ENCODE results near the gene LAMTOR4. TPM values are rescaled to one million over a fixed set of nuclear protein-coding genes. Genes with fewer than 3 reads are reported as not detected.
"Not testable (repeated sequence)": the region's sequence is repeated elsewhere in the genome, so short reads cannot be mapped to it uniquely, and the experiment has no call there.

Gene LAMTOR4
- total RNA-seq, 2 donors from 2014 or later: 147 to 153 TPM

DNA sequence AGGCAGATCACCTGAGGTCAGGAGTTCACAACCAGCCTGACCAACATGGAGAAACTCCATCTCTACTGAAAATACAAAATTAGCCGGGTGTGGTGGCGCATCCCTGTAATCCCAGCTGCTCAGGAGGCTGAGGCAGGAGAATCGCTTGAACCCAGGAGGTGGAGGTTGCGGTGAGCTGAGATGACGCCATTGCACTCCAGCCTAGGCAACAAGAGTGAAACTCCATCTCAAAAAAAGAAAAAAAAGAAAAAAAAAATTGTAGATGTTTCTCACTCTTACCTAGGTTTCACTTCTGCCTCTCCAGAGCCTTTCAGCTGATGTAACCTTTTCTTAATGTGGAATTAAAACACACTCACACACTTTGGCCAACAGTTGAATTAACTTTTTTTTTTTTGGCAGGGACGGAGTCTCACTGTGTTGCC is 47.2 kb downstream of the LAMTOR4 start:
- not testable (repeated sequence) for ATAC-seq; DNase-seq (ENCODE audit: low spot score in 2 of 2); H3K9me3 Mint-ChIP-seq; H3K36me3 Mint-ChIP-seq
- H3K27ac Mint-ChIP-seq: peak overlapping the region in 1 of 2 donors; percentile 55

DNA sequence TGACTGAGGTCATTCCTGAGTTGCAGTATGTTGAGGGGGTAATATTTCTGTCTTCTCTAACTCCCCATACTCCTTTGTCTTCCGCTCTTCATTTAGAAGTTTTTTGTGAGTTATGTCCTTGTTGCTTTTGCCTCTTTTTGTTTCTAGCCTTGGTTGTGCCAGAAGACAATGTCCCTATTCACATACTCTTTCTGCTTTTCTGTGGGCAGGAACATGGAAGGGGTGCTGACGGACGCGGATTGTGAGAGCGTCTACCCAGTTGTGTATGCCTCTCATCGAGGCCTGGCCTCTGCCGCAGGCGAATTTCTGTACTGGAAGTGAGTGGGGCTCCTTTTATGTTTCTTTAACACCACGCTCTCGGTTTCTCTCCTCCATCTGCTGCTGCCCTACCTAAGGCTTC is 49.5 kb downstream of the LAMTOR4 start:
- DNase-seq (ENCODE audit: low spot score in 2 of 2): no peak
- peak overlapping the region in 1 of 2 donors; percentile 68 for H3K27ac Mint-ChIP-seq
- H3K9me3 Mint-ChIP-seq: no peaks in the 10 kb centered on the region
- no peak for ATAC-seq
- H3K36me3 Mint-ChIP-seq: no peaks in the 10 kb centered on the region

DNA sequence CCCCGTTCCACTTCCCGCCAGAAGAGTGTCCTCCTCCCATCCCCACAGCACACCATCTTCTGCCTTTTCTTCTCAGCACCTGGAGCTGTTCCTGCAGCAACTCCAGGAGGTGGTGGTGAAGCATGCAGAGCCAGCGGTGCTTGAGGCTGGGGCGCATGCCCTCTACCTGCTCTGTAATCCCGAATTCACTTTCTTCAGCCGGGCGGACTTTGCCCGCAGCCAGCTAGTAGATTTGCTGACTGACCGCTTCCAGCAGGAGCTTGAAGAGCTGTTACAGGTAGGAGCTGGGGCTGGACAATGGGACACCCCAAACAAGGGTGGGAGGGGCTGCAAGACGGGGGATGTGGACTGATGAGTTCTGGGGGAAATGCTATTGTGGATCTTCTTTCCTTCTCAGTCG is 52.0 kb downstream of the LAMTOR4 start:
- H3K36me3 Mint-ChIP-seq: no peaks in the 10 kb centered on the region
- ATAC-seq (no peak), DNase-seq (ENCODE audit: low spot score in 2 of 2) (no peak)
- H3K9me3 Mint-ChIP-seq: no peaks in the 10 kb centered on the region
- H3K27ac Mint-ChIP-seq: no peak overlapping the region

Other genes starting within 250 kb of the LAMTOR4 start
- 10 to 100 TPM; 25.8 to 28.3 TPM for gene TRIM4, start 229.4 kb upstream of the LAMTOR4 start, total RNA-seq
- under 1 TPM; 0.68 to 0.89 TPM for gene GJC3, start 219.3 kb upstream of the LAMTOR4 start, total RNA-seq
- under 1 TPM in 1 of 2 donors, not detected in 1; 0.43 TPM for gene AZGP1, start 172.9 kb upstream of the LAMTOR4 start, total RNA-seq
- 10 to 100 TPM; 52.2 to 67.1 TPM for gene ZKSCAN1, start 133.3 kb upstream of the LAMTOR4 start, total RNA-seq
- 1 to 10 TPM; 3.8 to 7.1 TPM for gene ZSCAN21, start 99.1 kb upstream of the LAMTOR4 start, total RNA-seq
- 10 to 100 TPM; 13.8 to 16.2 TPM for gene ZNF3, start 67.2 kb upstream of the LAMTOR4 start, total RNA-seq
- gene COPS6, start 59.9 kb upstream of the LAMTOR4 start, total RNA-seq: 100 to 1,000 TPM in 1 of 2 donors, 10 to 100 TPM in 1; 84.6 to 107 TPM
- gene MCM7, start 47.5 kb upstream of the LAMTOR4 start, total RNA-seq: 100 to 1,000 TPM; 291 to 375 TPM
- 10 to 100 TPM in 1 of 2 donors, 1 to 10 TPM in 1; 8.4 to 13.6 TPM for gene AP4M1, start 47.3 kb upstream of the LAMTOR4 start, total RNA-seq
- gene TAF6, start 29.6 kb upstream of the LAMTOR4 start, total RNA-seq: 10 to 100 TPM; 52.7 to 57.6 TPM
- gene CNPY4, start 29.3 kb upstream of the LAMTOR4 start, total RNA-seq: 10 to 100 TPM; 16.4 to 20.9 TPM
- 1 to 10 TPM; 2.6 to 5.6 TPM for gene MBLAC1, start 22.0 kb upstream of the LAMTOR4 start, total RNA-seq
- gene TRAPPC14, start 9.8 kb downstream of the LAMTOR4 start, total RNA-seq: 10 to 100 TPM; 17.1 to 32.8 TPM
- 10 to 100 TPM in 1 of 2 donors, 1 to 10 TPM in 1; 7.7 to 12.5 TPM for gene GAL3ST4, start 19.7 kb downstream of the LAMTOR4 start, total RNA-seq
- 10 to 100 TPM in 1 of 2 donors, 1 to 10 TPM in 1; 7.0 to 18.9 TPM for gene GPC2, start 28.5 kb downstream of the LAMTOR4 start, total RNA-seq
- gene STAG3, start 29.0 kb downstream of the LAMTOR4 start, total RNA-seq: 10 to 100 TPM; 33.3 to 54.2 TPM
- gene PVRIG, start 71.0 kb downstream of the LAMTOR4 start, total RNA-seq: 10 to 100 TPM; 20.8 to 30.6 TPM
- gene SPDYE3, start 158.8 kb downstream of the LAMTOR4 start, total RNA-seq: not detected
- gene PILRB, start 209.2 kb downstream of the LAMTOR4 start, total RNA-seq: 100 to 1,000 TPM in 1 of 2 donors, 10 to 100 TPM in 1; 41.0 to 103 TPM
- gene PILRA, start 224.6 kb downstream of the LAMTOR4 start, total RNA-seq: 10 to 100 TPM in 1 of 2 donors, under 1 TPM in 1; 0.84 to 11.5 TPM